ENCODE data around the gene NTN1.

The NTN1 gene

GRCh38 chr17:9179602-9180001, 158.3 kb downstream of the NTN1 start:
- no peaks in the 10 kb centered on the region for H3K4me1 ChIP-seq (ENCODE audit: low read depth, poor library complexity, severe bottlenecking)
- no peaks in the 10 kb centered on the region for H4K20me1 ChIP-seq (ENCODE audit: insufficient read depth)
- H3K4me3 ChIP-seq (IDR thresholded peaks at IDR 0.05; ENCODE audit: insufficient read depth, low read depth, low read length) = no peak overlapping the region
- H3K27me3 ChIP-seq (ENCODE audit: insufficient read depth, low read depth) = no peaks in the 10 kb centered on the region
- no peak overlapping the region for H3K27ac ChIP-seq
- H3K9ac ChIP-seq = no peak overlapping the region
- no peak overlapping the region for H3K4me2 ChIP-seq
- H2AFZ ChIP-seq (ENCODE audit: low read depth) = no peak overlapping the region
- TF ChIP-seq CTCF (conservative IDR thresholded peaks at IDR 0.05; ENCODE audit: low read depth, low read length) = no peak
- H3K36me3 ChIP-seq (ENCODE audit: insufficient read depth) = no peaks in the 10 kb centered on the region
- no peaks in the 10 kb centered on the region for H3K79me2 ChIP-seq (ENCODE audit: insufficient read depth, low read depth)

GRCh38 chr17:9181640-9182039, 160.3 kb downstream of the NTN1 start:
- H3K27ac ChIP-seq = no peak overlapping the region
- H3K79me2 ChIP-seq (ENCODE audit: insufficient read depth, low read depth) = no peaks in the 10 kb centered on the region
- H3K9ac ChIP-seq = no peak overlapping the region
- no peak overlapping the region for H3K4me3 ChIP-seq (IDR thresholded peaks at IDR 0.05; ENCODE audit: insufficient read depth, low read depth, low read length)
- H3K4me2 ChIP-seq = no peak overlapping the region
- no peaks in the 10 kb centered on the region for H3K36me3 ChIP-seq (ENCODE audit: insufficient read depth)
- H4K20me1 ChIP-seq (ENCODE audit: insufficient read depth) = no peaks in the 10 kb centered on the region
- H3K27me3 ChIP-seq (ENCODE audit: insufficient read depth, low read depth) = no peaks in the 10 kb centered on the region
- no peak overlapping the region for H2AFZ ChIP-seq (ENCODE audit: low read depth)
- no peak for TF ChIP-seq CTCF (conservative IDR thresholded peaks at IDR 0.05; ENCODE audit: low read depth, low read length)
- H3K4me1 ChIP-seq (ENCODE audit: low read depth, poor library complexity, severe bottlenecking) = no peaks in the 10 kb centered on the region

DNA sequence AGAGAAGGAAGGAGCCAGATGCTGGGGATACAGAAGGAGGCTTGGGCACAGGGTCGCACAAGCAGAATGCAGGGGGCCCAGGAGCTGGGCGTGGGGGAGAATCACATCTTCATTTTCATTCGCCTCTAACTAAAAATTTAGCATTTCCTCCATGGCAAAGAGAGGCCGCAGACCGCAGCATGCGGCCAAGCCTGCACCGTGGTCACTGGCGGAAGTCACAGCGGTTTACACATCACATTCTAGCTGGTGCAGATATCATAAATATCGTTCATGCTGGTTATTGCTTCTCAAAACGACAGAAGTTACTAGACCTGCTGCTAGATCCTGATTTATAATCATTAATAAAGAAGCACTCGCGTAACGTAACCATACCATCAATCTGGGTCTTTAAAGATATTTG, 162.0 kb downstream of the NTN1 start:
- H3K4me1 ChIP-seq (ENCODE audit: low read depth, poor library complexity, severe bottlenecking) = no peaks in the 10 kb centered on the region
- H4K20me1 ChIP-seq (ENCODE audit: insufficient read depth) = no peaks in the 10 kb centered on the region
- no peak overlapping the region for H3K9ac ChIP-seq
- TF ChIP-seq CTCF (conservative IDR thresholded peaks at IDR 0.05; ENCODE audit: low read depth, low read length) = no peak
- H3K4me2 ChIP-seq = no peak overlapping the region
- H3K27me3 ChIP-seq (ENCODE audit: insufficient read depth, low read depth) = no peaks in the 10 kb centered on the region
- no peak overlapping the region for H3K4me3 ChIP-seq (IDR thresholded peaks at IDR 0.05; ENCODE audit: insufficient read depth, low read depth, low read length)
- no peaks in the 10 kb centered on the region for H3K36me3 ChIP-seq (ENCODE audit: insufficient read depth)
- H2AFZ ChIP-seq (ENCODE audit: low read depth) = no peak overlapping the region
- H3K27ac ChIP-seq = no peak overlapping the region
- H3K79me2 ChIP-seq (ENCODE audit: insufficient read depth, low read depth) = no peaks in the 10 kb centered on the region

DNA sequence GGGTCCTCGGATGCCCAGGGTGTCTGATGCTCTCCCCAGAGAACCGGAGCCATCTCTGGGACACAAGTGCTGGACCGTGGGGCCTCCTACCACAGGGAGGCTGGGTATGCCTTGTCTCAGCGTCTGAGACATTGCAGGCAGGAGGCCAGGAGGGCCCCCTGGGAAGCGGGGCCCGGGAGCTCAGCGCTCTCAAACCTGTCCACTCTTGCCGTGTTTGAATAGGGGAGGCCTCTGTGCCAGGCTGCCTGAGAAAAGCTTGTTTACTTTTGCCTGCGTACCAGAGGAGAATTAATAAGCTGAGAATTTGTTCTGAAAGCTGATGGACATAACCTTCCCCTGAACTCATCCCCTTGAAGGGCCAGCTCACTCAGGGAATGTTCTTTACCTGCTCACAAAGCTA, 163.8 kb downstream of the NTN1 start:
- no peak overlapping the region for H3K4me2 ChIP-seq
- H3K27me3 ChIP-seq (ENCODE audit: insufficient read depth, low read depth) = no peaks in the 10 kb centered on the region

More for the DNA sequence above, 163.8 kb downstream of the NTN1 start:
- Histone ChIP-seq H3K27ac (no peak overlapping the region), H3K4me1 (ENCODE audit: low read depth, poor library complexity, severe bottlenecking) (no peaks in the 10 kb centered on the region), H3K4me3 (IDR thresholded peaks at IDR 0.05; ENCODE audit: insufficient read depth, low read depth, low read length) (no peak overlapping the region), H3K9ac (no peak overlapping the region), H3K36me3 (ENCODE audit: insufficient read depth) (no peaks in the 10 kb centered on the region), H3K79me2 (ENCODE audit: insufficient read depth, low read depth) (no peaks in the 10 kb centered on the region), H4K20me1 (ENCODE audit: insufficient read depth) (no peaks in the 10 kb centered on the region), H2AFZ (ENCODE audit: low read depth) (no peak overlapping the region)
- TF ChIP-seq CTCF (conservative IDR thresholded peaks at IDR 0.05; ENCODE audit: low read depth, low read length) = no peak

Data from KMS-11 (cell line).